GDM1 (cell line): ENCODE measurements around the gene FMNL2.

Experiments used
- DNase-seq: peaks from one replicate; lab custom pipeline; 2025; lab: John Stamatoyannopoulos, UW

Gene FMNL2

GRCh38 chr2:152650768-152651371 lies 315.9 kb downstream of the FMNL2 start:
- no peak for DNase-seq

GRCh38 chr2:152651834-152652233 lies 316.9 kb downstream of the FMNL2 start:
- no peak for DNase-seq

- no peak for DNase-seq
These were observed 320.9 kb downstream of the FMNL2 start for GRCh38 chr2:152655880-152656279.

- DNase-seq: no peak
These were observed 322.1 kb downstream of the FMNL2 start for GRCh38 chr2:152657043-152657442.

GRCh38 chr2:152658221-152658620 lies 323.2 kb downstream of the FMNL2 start:
- DNase-seq: no peak

GRCh38 chr2:152661076-152661475 lies 326.1 kb downstream of the FMNL2 start:
- DNase-seq: no peak

GRCh38 chr2:152664725-152665124 lies 329.8 kb downstream of the FMNL2 start:
- DNase-seq: no peak

GRCh38 chr2:152674334-152674733 lies 339.4 kb downstream of the FMNL2 start:
- DNase-seq: no peak

GRCh38 chr2:152676461-152676860 lies 341.5 kb downstream of the FMNL2 start:
- no peak for DNase-seq

GRCh38 chr2:152678808-152679207 lies 343.8 kb downstream of the FMNL2 start:
- no peak for DNase-seq

GRCh38 chr2:152682663-152683062 lies 347.7 kb downstream of the FMNL2 start:
- DNase-seq: no peak

- DNase-seq: no peak
These were observed 348.4 kb downstream of the FMNL2 start for GRCh38 chr2:152683400-152683799.

GRCh38 chr2:152686321-152686720 lies 351.3 kb downstream of the FMNL2 start:
- DNase-seq: no peak

GRCh38 chr2:152693033-152693432 lies 358.1 kb downstream of the FMNL2 start:
- no peak for DNase-seq

- DNase-seq: no peak
These were observed 359.2 kb downstream of the FMNL2 start for GRCh38 chr2:152694161-152694661.

- no peak for DNase-seq
These were observed 360.8 kb downstream of the FMNL2 start for GRCh38 chr2:152695763-152696162.

- no peak for DNase-seq
These were observed 361.5 kb downstream of the FMNL2 start for GRCh38 chr2:152696476-152696875.
